HEK293 (cell line): Measurements from ENCODE around the gene RBM17.

ENCODE experiments used
- SP2 ChIP-seq: fragments of 450-650 bp; formaldehyde crosslinking; IDR thresholded peaks from 2 replicates; pipeline ENCODE4 v1.5.1; 2016; ENCODE audit warnings: missing biosample characterization, missing genetic modification characterization
- ZBTB20 ChIP-seq: fragments of 450-650 bp; formaldehyde crosslinking; IDR thresholded peaks from 2 replicates; pipeline ENCODE4 v1.5.1; 2016; ENCODE audit warnings: missing biosample characterization, missing genetic modification characterization
- ZBTB48 ChIP-seq: fragments of 450-650 bp; formaldehyde crosslinking; IDR thresholded peaks from 2 replicates; pipeline ENCODE4 v1.5.1; 2016; ENCODE audit warnings: missing biosample characterization, missing genetic modification characterization
- ZEB2 ChIP-seq: fragments of 450-650 bp; formaldehyde crosslinking; IDR thresholded peaks from 2 replicates; pipeline ENCODE4 v1.5.1; 2016; ENCODE audit warnings: missing biosample characterization, missing genetic modification characterization
- ZFP41 ChIP-seq: fragments of 450-650 bp; formaldehyde crosslinking; IDR thresholded peaks from 2 replicates; pipeline ENCODE4 v1.5.1; 2016; ENCODE audit warnings: missing biosample characterization, missing genetic modification characterization, borderline replicate concordance
- ZNF174 ChIP-seq: fragments of 450-650 bp; formaldehyde crosslinking; IDR thresholded peaks from 2 replicates; pipeline ENCODE4 v1.5.0; 2017; ENCODE audit warnings: missing biosample characterization, mild to moderate bottlenecking, missing genetic modification characterization
- ZNF175 ChIP-seq: fragments of 450-650 bp; formaldehyde crosslinking; IDR thresholded peaks from 2 replicates; pipeline ENCODE4 v1.5.1; 2016; ENCODE audit warnings: missing biosample characterization, missing genetic modification characterization
- ZNF184 ChIP-seq: fragments of 450-650 bp; IDR thresholded peaks from 2 replicates; pipeline ENCODE4 v1.5.1; 2018; ENCODE audit warnings: missing biosample characterization, mild to moderate bottlenecking, missing genetic modification characterization
- ZNF302 ChIP-seq: fragments of 450-650 bp; formaldehyde crosslinking; IDR thresholded peaks from 2 replicates; pipeline ENCODE4 v1.5.1; 2016; ENCODE audit warnings: missing biosample characterization, missing genetic modification characterization, low read depth
- ZNF555 ChIP-seq: fragments of 450-650 bp; formaldehyde crosslinking; conservative IDR thresholded peaks from 2 replicates; pipeline ENCODE4 v1.5.1; 2017; ENCODE audit warnings: missing biosample characterization, mild to moderate bottlenecking, missing genetic modification characterization, inconsistent platforms
- ZNF561 ChIP-seq: fragments of 450-650 bp; IDR thresholded peaks from 2 replicates; pipeline ENCODE4 v1.5.1; 2018; ENCODE audit warnings: missing biosample characterization, missing genetic modification characterization, borderline replicate concordance
- ZNF654 ChIP-seq: fragments of 450-650 bp; formaldehyde crosslinking; IDR thresholded peaks from 2 replicates; pipeline ENCODE4 v1.5.1; 2016; ENCODE audit warnings: low read depth, missing biosample characterization, missing genetic modification characterization
- ZNF660 ChIP-seq: fragments of 450-650 bp; IDR thresholded peaks from 2 replicates; pipeline ENCODE4 v1.5.1; 2018; ENCODE audit warnings: missing biosample characterization, mild to moderate bottlenecking, missing genetic modification characterization
- ZNF677 ChIP-seq: fragments of 450-650 bp; IDR thresholded peaks from 2 replicates; pipeline ENCODE4 v1.5.0; 2018; ENCODE audit warnings: missing biosample characterization, mild to moderate bottlenecking, missing genetic modification characterization, moderate library complexity
- ZNF768 ChIP-seq: fragments of 450-650 bp; formaldehyde crosslinking; IDR thresholded peaks from 2 replicates; pipeline ENCODE4 v1.5.1; 2018; ENCODE audit warnings: missing biosample characterization, mild to moderate bottlenecking, missing genetic modification characterization
- ZNF777 ChIP-seq: fragments of 450-650 bp; formaldehyde crosslinking; IDR thresholded peaks from 2 replicates; pipeline ENCODE4 v1.5.1; 2017; ENCODE audit warnings: missing biosample characterization, missing genetic modification characterization, borderline replicate concordance
- TF ChIP-seq, protein P1 (sequence below): fragments of 450-650 bp; formaldehyde crosslinking; conservative IDR thresholded peaks from 2 replicates; pipeline ENCODE4 v1.5.1; 2016; ENCODE audit warnings: low read depth, missing biosample characterization, missing genetic modification characterization
- TF ChIP-seq, protein P2 (sequence below): fragments of 450-650 bp; formaldehyde crosslinking; optimal IDR thresholded peaks from 2 replicates; pipeline ENCODE3; 2016; ENCODE audit warnings: missing biosample characterization, mild to moderate bottlenecking, missing genetic modification characterization
- TF ChIP-seq, protein P3 (sequence below): fragments of 450-650 bp; formaldehyde crosslinking; IDR thresholded peaks from 2 replicates; pipeline ENCODE4 v1.5.1; 2017; ENCODE audit warnings: missing biosample characterization, missing genetic modification characterization
- TF ChIP-seq, protein P4 (sequence below): fragments of 450-650 bp; formaldehyde crosslinking; IDR thresholded peaks from 2 replicates; pipeline ENCODE4 v1.5.1; 2016; ENCODE audit warnings: missing biosample characterization, missing genetic modification characterization
- TF ChIP-seq, protein P5 (sequence below): fragments of 450-650 bp; formaldehyde crosslinking; IDR thresholded peaks from 2 replicates; pipeline ENCODE4 v1.5.1; 2016; ENCODE audit warnings: missing biosample characterization, missing genetic modification characterization
- TF ChIP-seq, protein P6 (sequence below): fragments of 450-650 bp; formaldehyde crosslinking; IDR thresholded peaks from 2 replicates; pipeline ENCODE4 v1.5.1; 2016; ENCODE audit warnings: missing biosample characterization, missing genetic modification characterization

The RBM17 gene

DNA sequence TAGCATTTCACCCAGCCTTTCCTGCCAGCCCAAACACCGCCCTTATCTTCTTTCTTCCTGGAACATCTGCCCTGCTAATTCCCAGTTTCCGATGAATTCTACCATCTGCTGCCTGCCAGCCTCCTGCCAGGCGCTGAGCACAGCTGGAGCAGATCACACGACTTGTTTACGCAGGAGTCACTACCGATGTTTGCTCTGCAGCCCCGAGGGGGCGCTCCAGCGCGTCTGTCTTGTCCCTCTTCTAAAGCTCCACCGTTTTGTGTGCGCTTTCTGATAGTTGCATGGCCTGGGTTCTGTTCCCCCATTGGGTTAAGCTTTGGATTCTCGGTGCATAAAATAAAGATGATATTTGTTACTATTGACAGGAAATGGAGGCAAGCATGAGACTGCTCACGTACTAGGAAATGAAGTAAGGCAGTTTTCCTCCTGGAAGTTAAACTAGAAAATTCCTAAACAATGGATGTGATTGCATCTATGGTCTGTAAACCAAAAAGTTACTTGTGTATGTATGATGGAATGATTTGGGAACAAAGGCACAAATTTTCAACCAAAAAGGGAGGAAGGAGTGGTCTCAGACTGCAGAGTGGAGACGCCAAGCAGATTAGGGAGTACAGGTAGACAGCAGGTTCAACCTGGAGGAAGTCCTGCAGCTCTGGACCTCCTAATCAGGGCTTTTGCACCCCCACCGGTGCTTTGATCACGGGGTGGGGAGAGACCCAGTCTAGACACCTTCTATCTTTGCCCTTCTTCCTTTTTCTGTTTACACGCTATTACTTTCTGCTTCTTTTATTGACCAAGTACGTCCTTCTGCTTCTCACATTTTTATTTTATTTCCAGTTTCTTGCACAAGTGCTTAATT lies 2.2 kb upstream of the RBM17 start (continued):
- TF ChIP-seq, protein P1, sequence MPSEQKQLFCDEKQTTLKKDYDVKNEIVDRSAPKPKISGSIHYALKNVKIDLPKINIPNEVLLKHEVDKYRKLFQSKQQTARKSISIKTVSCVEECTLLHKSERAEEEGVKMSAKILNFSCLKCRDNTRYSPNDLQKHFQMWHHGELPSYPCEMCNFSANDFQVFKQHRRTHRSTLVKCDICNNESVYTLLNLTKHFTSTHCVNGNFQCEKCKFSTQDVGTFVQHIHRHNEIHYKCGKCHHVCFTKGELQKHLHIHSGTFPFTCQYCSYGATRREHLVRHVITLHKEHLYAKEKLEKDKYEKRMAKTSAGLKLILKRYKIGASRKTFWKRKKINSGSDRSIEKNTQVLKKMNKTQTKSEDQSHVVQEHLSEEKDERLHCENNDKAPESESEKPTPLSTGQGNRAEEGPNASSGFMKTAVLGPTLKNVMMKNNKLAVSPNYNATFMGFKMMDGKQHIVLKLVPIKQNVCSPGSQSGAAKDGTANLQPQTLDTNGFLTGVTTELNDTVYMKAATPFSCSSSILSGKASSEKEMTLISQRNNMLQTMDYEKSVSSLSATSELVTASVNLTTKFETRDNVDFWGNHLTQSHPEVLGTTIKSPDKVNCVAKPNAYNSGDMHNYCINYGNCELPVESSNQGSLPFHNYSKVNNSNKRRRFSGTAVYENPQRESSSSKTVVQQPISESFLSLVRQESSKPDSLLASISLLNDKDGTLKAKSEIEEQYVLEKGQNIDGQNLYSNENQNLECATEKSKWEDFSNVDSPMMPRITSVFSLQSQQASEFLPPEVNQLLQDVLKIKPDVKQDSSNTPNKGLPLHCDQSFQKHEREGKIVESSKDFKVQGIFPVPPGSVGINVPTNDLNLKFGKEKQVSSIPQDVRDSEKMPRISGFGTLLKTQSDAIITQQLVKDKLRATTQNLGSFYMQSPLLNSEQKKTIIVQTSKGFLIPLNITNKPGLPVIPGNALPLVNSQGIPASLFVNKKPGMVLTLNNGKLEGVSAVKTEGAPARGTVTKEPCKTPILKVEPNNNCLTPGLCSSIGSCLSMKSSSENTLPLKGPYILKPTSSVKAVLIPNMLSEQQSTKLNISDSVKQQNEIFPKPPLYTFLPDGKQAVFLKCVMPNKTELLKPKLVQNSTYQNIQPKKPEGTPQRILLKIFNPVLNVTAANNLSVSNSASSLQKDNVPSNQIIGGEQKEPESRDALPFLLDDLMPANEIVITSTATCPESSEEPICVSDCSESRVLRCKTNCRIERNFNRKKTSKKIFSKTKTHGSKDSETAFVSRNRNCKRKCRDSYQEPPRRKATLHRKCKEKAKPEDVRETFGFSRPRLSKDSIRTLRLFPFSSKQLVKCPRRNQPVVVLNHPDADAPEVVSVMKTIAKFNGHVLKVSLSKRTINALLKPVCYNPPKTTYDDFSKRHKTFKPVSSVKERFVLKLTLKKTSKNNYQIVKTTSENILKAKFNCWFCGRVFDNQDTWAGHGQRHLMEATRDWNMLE (tag by site-specific recombination) = no peak
- no peak for TF ChIP-seq SP2
- TF ChIP-seq, protein P2, sequence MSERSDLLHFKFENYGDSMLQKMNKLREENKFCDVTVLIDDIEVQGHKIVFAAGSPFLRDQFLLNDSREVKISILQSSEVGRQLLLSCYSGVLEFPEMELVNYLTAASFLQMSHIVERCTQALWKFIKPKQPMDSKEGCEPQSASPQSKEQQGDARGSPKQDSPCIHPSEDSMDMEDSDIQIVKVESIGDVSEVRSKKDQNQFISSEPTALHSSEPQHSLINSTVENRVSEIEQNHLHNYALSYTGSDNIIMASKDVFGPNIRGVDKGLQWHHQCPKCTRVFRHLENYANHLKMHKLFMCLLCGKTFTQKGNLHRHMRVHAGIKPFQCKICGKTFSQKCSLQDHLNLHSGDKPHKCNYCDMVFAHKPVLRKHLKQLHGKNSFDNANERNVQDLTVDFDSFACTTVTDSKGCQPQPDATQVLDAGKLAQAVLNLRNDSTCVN (tag by site-specific recombination) = peak; percentile 15
- TF ChIP-seq ZNF677 (tag by site-specific recombination) = no peak
- TF ChIP-seq, protein P3, sequence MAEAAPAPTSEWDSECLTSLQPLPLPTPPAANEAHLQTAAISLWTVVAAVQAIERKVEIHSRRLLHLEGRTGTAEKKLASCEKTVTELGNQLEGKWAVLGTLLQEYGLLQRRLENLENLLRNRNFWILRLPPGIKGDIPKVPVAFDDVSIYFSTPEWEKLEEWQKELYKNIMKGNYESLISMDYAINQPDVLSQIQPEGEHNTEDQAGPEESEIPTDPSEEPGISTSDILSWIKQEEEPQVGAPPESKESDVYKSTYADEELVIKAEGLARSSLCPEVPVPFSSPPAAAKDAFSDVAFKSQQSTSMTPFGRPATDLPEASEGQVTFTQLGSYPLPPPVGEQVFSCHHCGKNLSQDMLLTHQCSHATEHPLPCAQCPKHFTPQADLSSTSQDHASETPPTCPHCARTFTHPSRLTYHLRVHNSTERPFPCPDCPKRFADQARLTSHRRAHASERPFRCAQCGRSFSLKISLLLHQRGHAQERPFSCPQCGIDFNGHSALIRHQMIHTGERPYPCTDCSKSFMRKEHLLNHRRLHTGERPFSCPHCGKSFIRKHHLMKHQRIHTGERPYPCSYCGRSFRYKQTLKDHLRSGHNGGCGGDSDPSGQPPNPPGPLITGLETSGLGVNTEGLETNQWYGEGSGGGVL (tag by site-specific recombination) = no peak
- TF ChIP-seq ZNF175 = no peak
- TF ChIP-seq, protein P4, sequence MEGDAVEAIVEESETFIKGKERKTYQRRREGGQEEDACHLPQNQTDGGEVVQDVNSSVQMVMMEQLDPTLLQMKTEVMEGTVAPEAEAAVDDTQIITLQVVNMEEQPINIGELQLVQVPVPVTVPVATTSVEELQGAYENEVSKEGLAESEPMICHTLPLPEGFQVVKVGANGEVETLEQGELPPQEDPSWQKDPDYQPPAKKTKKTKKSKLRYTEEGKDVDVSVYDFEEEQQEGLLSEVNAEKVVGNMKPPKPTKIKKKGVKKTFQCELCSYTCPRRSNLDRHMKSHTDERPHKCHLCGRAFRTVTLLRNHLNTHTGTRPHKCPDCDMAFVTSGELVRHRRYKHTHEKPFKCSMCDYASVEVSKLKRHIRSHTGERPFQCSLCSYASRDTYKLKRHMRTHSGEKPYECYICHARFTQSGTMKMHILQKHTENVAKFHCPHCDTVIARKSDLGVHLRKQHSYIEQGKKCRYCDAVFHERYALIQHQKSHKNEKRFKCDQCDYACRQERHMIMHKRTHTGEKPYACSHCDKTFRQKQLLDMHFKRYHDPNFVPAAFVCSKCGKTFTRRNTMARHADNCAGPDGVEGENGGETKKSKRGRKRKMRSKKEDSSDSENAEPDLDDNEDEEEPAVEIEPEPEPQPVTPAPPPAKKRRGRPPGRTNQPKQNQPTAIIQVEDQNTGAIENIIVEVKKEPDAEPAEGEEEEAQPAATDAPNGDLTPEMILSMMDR (tag by site-specific recombination) = peak; percentile 70; the same call in 1 of the 2 replicates
- no peak for TF ChIP-seq ZNF302 (tag by site-specific recombination)
- TF ChIP-seq ZEB2 (tag by site-specific recombination) = no peak
- TF ChIP-seq ZNF555 (tag by site-specific recombination) = no peak
- TF ChIP-seq ZNF768 (tag by site-specific recombination) = no peak
- TF ChIP-seq ZNF660 (tag by site-specific recombination) = no peak
- TF ChIP-seq, protein P5, sequence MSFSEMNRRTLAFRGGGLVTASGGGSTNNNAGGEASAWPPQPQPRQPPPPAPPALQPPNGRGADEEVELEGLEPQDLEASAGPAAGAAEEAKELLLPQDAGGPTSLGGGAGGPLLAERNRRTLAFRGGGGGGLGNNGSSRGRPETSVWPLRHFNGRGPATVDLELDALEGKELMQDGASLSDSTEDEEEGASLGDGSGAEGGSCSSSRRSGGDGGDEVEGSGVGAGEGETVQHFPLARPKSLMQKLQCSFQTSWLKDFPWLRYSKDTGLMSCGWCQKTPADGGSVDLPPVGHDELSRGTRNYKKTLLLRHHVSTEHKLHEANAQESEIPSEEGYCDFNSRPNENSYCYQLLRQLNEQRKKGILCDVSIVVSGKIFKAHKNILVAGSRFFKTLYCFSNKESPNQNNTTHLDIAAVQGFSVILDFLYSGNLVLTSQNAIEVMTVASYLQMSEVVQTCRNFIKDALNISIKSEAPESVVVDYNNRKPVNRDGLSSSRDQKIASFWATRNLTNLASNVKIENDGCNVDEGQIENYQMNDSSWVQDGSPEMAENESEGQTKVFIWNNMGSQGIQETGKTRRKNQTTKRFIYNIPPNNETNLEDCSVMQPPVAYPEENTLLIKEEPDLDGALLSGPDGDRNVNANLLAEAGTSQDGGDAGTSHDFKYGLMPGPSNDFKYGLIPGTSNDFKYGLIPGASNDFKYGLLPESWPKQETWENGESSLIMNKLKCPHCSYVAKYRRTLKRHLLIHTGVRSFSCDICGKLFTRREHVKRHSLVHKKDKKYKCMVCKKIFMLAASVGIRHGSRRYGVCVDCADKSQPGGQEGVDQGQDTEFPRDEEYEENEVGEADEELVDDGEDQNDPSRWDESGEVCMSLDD (tag by site-specific recombination) = peak; percentile 43; the same call in 1 of the 2 replicates
- TF ChIP-seq ZNF174 (tag by site-specific recombination) = no peak
- peak; percentile 47 for TF ChIP-seq ZNF654 (tag by site-specific recombination)
- TF ChIP-seq ZFP41 (tag by site-specific recombination) = no peak
- TF ChIP-seq, protein P6, sequence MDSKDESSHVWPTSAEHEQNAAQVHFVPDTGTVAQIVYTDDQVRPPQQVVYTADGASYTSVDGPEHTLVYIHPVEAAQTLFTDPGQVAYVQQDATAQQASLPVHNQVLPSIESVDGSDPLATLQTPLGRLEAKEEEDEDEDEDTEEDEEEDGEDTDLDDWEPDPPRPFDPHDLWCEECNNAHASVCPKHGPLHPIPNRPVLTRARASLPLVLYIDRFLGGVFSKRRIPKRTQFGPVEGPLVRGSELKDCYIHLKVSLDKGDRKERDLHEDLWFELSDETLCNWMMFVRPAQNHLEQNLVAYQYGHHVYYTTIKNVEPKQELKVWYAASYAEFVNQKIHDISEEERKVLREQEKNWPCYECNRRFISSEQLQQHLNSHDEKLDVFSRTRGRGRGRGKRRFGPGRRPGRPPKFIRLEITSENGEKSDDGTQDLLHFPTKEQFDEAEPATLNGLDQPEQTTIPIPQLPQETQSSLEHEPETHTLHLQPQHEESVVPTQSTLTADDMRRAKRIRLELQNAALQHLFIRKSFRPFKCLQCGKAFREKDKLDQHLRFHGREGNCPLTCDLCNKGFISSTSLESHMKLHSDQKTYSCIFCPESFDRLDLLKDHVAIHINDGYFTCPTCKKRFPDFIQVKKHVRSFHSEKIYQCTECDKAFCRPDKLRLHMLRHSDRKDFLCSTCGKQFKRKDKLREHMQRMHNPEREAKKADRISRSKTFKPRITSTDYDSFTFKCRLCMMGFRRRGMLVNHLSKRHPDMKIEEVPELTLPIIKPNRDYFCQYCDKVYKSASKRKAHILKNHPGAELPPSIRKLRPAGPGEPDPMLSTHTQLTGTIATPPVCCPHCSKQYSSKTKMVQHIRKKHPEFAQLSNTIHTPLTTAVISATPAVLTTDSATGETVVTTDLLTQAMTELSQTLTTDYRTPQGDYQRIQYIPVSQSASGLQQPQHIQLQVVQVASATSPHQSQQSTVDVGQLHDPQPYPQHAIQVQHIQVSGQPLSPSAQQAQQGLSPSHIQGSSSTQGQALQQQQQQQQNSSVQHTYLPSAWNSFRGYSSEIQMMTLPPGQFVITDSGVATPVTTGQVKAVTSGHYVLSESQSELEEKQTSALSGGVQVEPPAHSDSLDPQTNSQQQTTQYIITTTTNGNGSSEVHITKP (tag by site-specific recombination) = 0 out of 2 replicates have a peak, but pooled peaks have one; percentile 54
- no peak for TF ChIP-seq ZNF777
- TF ChIP-seq ZNF184 = no peak
- no peak for TF ChIP-seq ZBTB20 (tag by site-specific recombination)
- TF ChIP-seq ZNF561 = no peak
- no peak for TF ChIP-seq ZBTB48 (tag by site-specific recombination)
